GM19240 (cell line): ENCODE data around the gene SMCO1.
"Not testable (repeated sequence)": the region's sequence is repeated elsewhere in the genome, so short reads cannot be mapped to it uniquely, and the experiment has no call there.

Source experiments
- DNase-seq: peaks from one replicate; pipeline ENCODE4 v3.0.0; 2011; ENCODE audit warnings: low spot score; ENCODE audit not compliant: insufficient read length

The SMCO1 gene

GRCh38 chr3:196493292-196493691 lies 21.9 kb downstream of the SMCO1 start:
- no peak for DNase-seq

GRCh38 chr3:196492080-196492479 lies 23.1 kb downstream of the SMCO1 start:
- no peak for DNase-seq

DNA sequence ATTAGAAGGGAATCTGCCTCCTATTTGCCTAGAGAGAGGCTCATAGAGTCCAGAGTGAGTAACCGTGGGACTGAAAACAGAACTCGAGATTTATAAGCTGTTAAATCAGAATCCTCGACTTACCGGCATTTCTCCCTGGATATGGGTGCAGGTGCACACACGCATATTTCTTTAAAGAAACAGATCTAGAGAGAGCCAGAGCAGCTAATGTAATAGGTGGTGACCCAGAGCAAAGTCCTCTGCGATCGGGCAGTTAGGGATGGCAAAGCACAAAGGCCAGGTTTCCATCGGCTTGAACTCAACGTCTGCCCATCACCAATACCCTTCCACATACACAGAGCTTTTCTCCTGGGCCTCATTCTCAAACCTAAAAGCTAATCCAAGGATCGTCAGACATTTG lies 25.4 kb downstream of the SMCO1 start:
- DNase-seq = no peak

DNA sequence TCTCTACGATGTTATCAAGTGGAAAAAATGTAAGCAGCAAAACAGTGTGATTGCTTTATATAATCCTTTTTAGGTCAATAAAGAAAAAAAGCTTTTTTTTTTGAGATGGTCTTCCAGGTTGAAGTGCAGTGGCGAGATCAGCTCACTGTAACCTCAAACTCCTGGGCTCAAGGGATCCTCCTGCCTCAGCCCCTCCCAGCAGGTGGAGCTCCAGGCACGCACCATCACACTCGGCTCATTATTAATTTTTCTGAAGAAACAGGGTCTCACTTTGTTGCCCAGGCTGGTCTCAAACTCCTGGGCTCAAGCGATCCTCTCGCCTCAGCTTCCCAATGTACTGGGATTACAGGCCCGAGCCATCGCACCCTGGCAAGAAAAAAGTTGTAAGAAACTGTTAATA lies 28.9 kb downstream of the SMCO1 start:
- no peak for DNase-seq

GRCh38 chr3:196477678-196478077 lies 37.5 kb downstream of the SMCO1 start:
- no peak for DNase-seq

DNA sequence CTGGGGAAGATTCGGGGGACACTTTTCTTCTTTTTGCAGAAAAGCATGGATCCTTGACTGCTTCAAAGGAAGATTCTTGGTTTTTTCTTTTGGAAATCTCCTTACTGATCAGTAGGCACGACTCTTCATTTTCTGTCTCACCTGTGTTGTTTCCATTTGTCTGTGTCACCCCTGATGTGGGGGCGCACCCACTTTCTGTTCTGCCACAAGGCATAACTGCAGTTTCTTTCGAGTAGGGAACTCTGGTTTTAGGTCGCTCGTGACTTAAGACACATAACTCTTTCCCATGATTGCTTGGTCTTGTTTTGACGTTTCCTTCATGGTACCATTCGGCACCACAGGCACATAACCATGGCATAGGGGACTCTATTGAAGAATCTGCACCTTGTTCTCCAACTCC lies 42.9 kb downstream of the SMCO1 start:
- no peak for DNase-seq

- no peak for DNase-seq
These were observed 43.6 kb downstream of the SMCO1 start for GRCh38 chr3:196471551-196471950.

- DNase-seq = not testable (repeated sequence)
These were observed 45.0 kb downstream of the SMCO1 start for GRCh38 chr3:196470182-196470581.

GRCh38 chr3:196463804-196464203 lies 51.3 kb downstream of the SMCO1 start:
- DNase-seq = no peak

DNA sequence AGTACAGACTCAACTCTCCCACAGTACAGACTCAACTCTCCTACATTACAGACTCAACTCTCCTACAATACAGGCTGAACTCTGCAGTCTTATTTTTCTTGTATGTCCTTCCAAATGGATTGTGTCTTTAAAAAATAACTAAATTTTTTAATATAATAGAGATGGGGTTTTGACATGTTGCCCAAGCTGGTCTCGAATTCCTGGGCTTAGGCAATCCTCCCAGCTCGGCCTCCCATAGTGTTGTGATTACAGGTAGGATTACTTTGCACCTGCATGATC lies 51.7 kb downstream of the SMCO1 start:
- DNase-seq = no peak

- DNase-seq = not testable (repeated sequence)
These were observed 52.3 kb downstream of the SMCO1 start for GRCh38 chr3:196462680-196463477.

GRCh38 chr3:196458063-196458462 lies 57.1 kb downstream of the SMCO1 start:
- no peak for DNase-seq

DNA sequence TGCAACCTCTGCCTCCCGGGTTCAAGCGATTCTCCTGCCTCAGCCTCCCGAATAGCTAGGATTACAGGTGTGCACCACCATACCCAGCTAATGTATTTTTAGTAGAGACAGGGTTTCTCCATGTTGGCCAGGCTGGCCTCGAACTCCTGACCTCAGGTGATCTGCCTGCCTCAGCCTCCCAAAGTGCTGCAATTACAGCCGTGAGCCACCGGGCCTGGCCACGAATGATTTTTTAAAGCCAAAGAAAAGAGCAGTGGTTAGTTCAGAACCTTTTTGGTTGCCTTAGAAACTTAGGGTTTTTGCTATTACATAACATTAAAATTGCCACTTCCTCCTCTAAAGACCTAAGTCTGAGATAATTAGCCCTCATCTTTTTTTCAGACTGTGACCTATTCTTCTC lies 57.7 kb downstream of the SMCO1 start:
- not testable (repeated sequence) for DNase-seq
